Psoas muscle (tissue), 8 donors: ENCODE results near the gene RIPOR3. TPM values are rescaled to one million over a fixed set of nuclear protein-coding genes. Genes with fewer than 3 reads are reported as not detected.

Source experiments
- ATAC-seq, 4 donors: fragments of 200-7000 bp; cut with Tn5 transposase; one replicate each; pipeline ENCODE4 v1.9.1; 2020; ENCODE audit warnings: moderate library complexity in 3 of 4, mild to moderate bottlenecking in 2 of 4
- DNase-seq, 2 donors: peaks; one replicate each; pipeline ENCODE4 v3.0.0-alpha.2; 2020
- H3K27ac ChIP-seq: fragments of 200-600 bp; one replicate; pipeline ENCODE4 v1.8.0; 2022
- H3K27me3 ChIP-seq, 3 donors: fragments of 200-600 bp in 1 of 3; one replicate each; pipeline versions ENCODE4 v1.6.1 to v1.8.0; 2013 to 2022; ENCODE audit warnings: low read length in 2 of 3, mild to moderate bottlenecking in 2 of 3, moderate library complexity in 1 of 3; ENCODE audit not compliant: insufficient read depth in 3 of 3
- H3K36me3 ChIP-seq, 2 donors: fragments of 200-600 bp in 1 of 2; one replicate each; pipeline versions ENCODE4 v1.6.1 to v1.8.0; 2013 to 2022; ENCODE audit warnings: low read depth in 1 of 2, mild to moderate bottlenecking in 1 of 2, moderate library complexity in 1 of 2; ENCODE audit not compliant: insufficient read depth in 1 of 2
- H3K4me1 ChIP-seq: fragments of 200-600 bp; one replicate; pipeline ENCODE4 v1.8.0; 2022
- H3K4me3 ChIP-seq: fragments of 200-600 bp; one replicate; pipeline ENCODE4 v1.8.0; 2022; ENCODE audit warnings: mild to moderate bottlenecking
- H3K9me3 ChIP-seq: fragments of 200-600 bp; one replicate; pipeline ENCODE4 v1.8.0; 2022
- CTCF ChIP-seq: fragments of 200-600 bp; IDR thresholded peaks from one replicate; pipeline ENCODE4 v1.8.0; 2022; ENCODE audit warnings: antibody characterized with exemption
- WGBS, 3 donors: extraction: QIAGEN DNeasy Blood & Tissue Kit; methylation state at CpG; one replicate each; pipeline versions ENCODE4 v1.1.6 to v1.1.7; 2013; 5-methylcytosine and 5-hydroxymethylcytosine counted together
- intact Hi-C, 2 donors: fragments of 100-400 bp; cut with DNase I; formaldehyde crosslinking; loops; one replicate each; pipeline versions ENCODE4 v1.11.0 to v1.14.2; 2022
- polyA plus RNA-seq, 3 donors: library from polyadenylated mRNA; stranded (reverse); fragments of 200-250 nt; gene quantifications; one replicate each; pipeline ENCODE4 v1.2.3, GENCODE V29; 2013
- total RNA-seq, 4 donors: library from RNA; stranded (reverse); fragmentation: NEBNext Ultra II Directional in 2 of 4; extraction: Animal tissue kit (Norgen Biotek cat#: 25700) in 2 of 4; gene quantifications; one replicate each; pipeline versions ENCODE4 v1.2.1 to v1.2.4, GENCODE V29; 2021 to 2023
- donor health status: healthy with polysubstance abuse.
- donor health status: DM: no; HTN: no; CAD: no; lungs with moderate emphysema.
- donor health status: Bipolar disorder and iron deficiency.
- donor health status: healthy.
- donor health status: DM: yes; HTN: yes; CAD: no.
- donor health status: DM: no; HTN: no; CAD: no.
- donor health status: DM: no; HTN: no; CAD: no.
- donor health status: DM: yes; HTN: yes; CAD: no.

RIPOR3 gene
- total and polyA plus RNA-seq, 7 donors = 3.1 to 5.7 (median 5.2) TPM

- Histone ChIP-seq H3K4me3 (no peak overlapping the region), H3K27me3 (no peaks in the 10 kb centered on the region), H3K36me3 (no peaks in the 10 kb centered on the region), H3K9me3 (no peaks in the 10 kb centered on the region), H3K27ac (no peak overlapping the region), H3K4me1 (peaks cover 16% of the 10 kb centered on the region)
- ATAC-seq (no peak), DNase-seq (no peak)
- intact Hi-C loops = loop anchor here in 1 of 2 donors (5.0 kb wide), 1 partner anchor 41 kb away; no protein-coding TSS in a partner anchor
- no peak for TF ChIP-seq CTCF
- 84 to 89% (median 88%) methylated on average over 9 of the region's 9 CpGs for WGBS, 3 donors
These were observed 32.3 kb upstream of the RIPOR3 start for GRCh38 chr20:50723672-50724071.

- intact Hi-C loops = loop anchor here in 1 of 2 donors (5.0 kb wide), 1 partner anchor 40 kb away; no protein-coding TSS in a partner anchor
- Histone ChIP-seq H3K9me3 (no peaks in the 10 kb centered on the region), H3K4me1 (peaks cover 23% of the 10 kb centered on the region), H3K36me3 (no peaks in the 10 kb centered on the region), H3K4me3 (no peak overlapping the region), H3K27me3 (no peaks in the 10 kb centered on the region), H3K27ac (peak overlapping the region; percentile 43)
- ATAC-seq (no peak), DNase-seq (no peak)
- TF ChIP-seq CTCF = no peak
- 90 to 92% (median 91%) methylated on average over 10 of the region's 10 CpGs for WGBS, 3 donors
These were observed 31.2 kb upstream of the RIPOR3 start for GRCh38 chr20:50722424-50723155.

GRCh38 chr20:50721881-50722281, 30.5 kb upstream of the RIPOR3 start:
- Histone ChIP-seq H3K9me3 (no peaks in the 10 kb centered on the region), H3K27me3 (no peaks in the 10 kb centered on the region), H3K27ac (peak overlapping the region; percentile 43), H3K4me3 (no peak overlapping the region), H3K4me1 (peaks cover 24% of the 10 kb centered on the region), H3K36me3 (no peaks in the 10 kb centered on the region)
- WGBS, 3 donors = 21 to 48% (median 24%) methylated on average over 9 of the region's 9 CpGs
- TF ChIP-seq CTCF = no peak
- ATAC-seq = peak; percentile 58 to 90 (median 89)
- intact Hi-C loops = loop anchor here in 1 of 2 donors (5.0 kb wide), 1 partner anchor 40 kb away; no protein-coding TSS in a partner anchor
- peak; percentile 65 to 91 for DNase-seq

- no peak for DNase-seq
- intact Hi-C loops = loop anchor here in 1 of 2 donors (5.0 kb wide), 1 partner anchor 38 kb away; no protein-coding TSS in a partner anchor
- Histone ChIP-seq H3K36me3 (no peaks in the 10 kb centered on the region), H3K4me3 (no peak overlapping the region), H3K9me3 (no peaks in the 10 kb centered on the region), H3K4me1 (peaks cover 22% of the 10 kb centered on the region), H3K27me3 (no peaks in the 10 kb centered on the region), H3K27ac (no peak overlapping the region)
- no peak for ATAC-seq
- TF ChIP-seq CTCF = no peak
These were observed 29.2 kb upstream of the RIPOR3 start for GRCh38 chr20:50720582-50720981.
